ENCODE measurements around the gene TRIO. TPM values are rescaled to one million over a fixed set of nuclear protein-coding genes. Genes with fewer than 3 reads are reported as not detected.

The TRIO gene
- total RNA-seq, 1 experiment from 2014 or later, result 88.8 TPM

DNA sequence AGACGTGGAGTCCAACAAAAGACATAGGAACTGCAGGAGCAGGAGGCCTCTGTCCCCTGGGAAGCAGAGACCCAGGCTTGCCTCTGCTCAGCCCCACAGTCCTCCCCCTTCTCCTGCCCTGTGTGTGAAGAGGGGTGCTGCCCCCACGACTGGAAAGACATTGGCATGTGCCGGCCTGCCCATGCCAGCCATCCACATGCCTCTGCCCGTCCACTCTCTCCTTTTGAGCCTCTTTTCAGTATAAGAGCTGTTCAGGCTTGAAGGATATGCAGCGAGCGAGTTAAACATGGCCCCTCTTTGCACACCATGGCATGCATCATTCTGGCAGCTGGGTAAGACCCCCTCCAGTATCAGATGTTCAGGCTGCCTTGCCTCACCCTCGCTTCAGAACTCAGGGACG, 278.7 kb downstream of the TRIO start:
- TF ChIP-seq, protein P1, sequence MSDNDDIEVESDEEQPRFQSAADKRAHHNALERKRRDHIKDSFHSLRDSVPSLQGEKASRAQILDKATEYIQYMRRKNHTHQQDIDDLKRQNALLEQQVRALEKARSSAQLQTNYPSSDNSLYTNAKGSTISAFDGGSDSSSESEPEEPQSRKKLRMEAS (CRISPR knock-in tag; IDR thresholded peaks at IDR 0.05), result no peak
- no peak for TF ChIP-seq ZNF232 (CRISPR knock-in tag; IDR thresholded peaks at IDR 0.05)
- no peak for TF ChIP-seq SP1 (CRISPR knock-in tag; conservative IDR thresholded peaks at IDR 0.05)
- no peak for TF ChIP-seq ETV6 (CRISPR knock-in tag; IDR thresholded peaks at IDR 0.05)
- TF ChIP-seq SOX15 (CRISPR knock-in tag; IDR thresholded peaks at IDR 0.05), result no peak
- no peak for TF ChIP-seq CREM (CRISPR knock-in tag; IDR thresholded peaks at IDR 0.05)
- no peak for TF ChIP-seq RELA (CRISPR knock-in tag; IDR thresholded peaks at IDR 0.05; ENCODE audit: borderline replicate concordance)
- TF ChIP-seq PRDM15 (CRISPR knock-in tag; IDR thresholded peaks at IDR 0.05), result no peak
- TF ChIP-seq, protein P2, sequence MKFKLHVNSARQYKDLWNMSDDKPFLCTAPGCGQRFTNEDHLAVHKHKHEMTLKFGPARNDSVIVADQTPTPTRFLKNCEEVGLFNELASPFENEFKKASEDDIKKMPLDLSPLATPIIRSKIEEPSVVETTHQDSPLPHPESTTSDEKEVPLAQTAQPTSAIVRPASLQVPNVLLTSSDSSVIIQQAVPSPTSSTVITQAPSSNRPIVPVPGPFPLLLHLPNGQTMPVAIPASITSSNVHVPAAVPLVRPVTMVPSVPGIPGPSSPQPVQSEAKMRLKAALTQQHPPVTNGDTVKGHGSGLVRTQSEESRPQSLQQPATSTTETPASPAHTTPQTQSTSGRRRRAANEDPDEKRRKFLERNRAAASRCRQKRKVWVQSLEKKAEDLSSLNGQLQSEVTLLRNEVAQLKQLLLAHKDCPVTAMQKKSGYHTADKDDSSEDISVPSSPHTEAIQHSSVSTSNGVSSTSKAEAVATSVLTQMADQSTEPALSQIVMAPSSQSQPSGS (CRISPR knock-in tag; IDR thresholded peaks at IDR 0.05; ENCODE audit: borderline replicate concordance, low read depth), result no peak
- no peak for TF ChIP-seq MXD4 (CRISPR knock-in tag; IDR thresholded peaks at IDR 0.05; ENCODE audit: borderline replicate concordance)
- no peak for TF ChIP-seq ZNF425 (CRISPR knock-in tag; conservative IDR thresholded peaks at IDR 0.05)
- no peak for TF ChIP-seq USF2 (CRISPR knock-in tag; IDR thresholded peaks at IDR 0.05)
- TF ChIP-seq, protein P3, sequence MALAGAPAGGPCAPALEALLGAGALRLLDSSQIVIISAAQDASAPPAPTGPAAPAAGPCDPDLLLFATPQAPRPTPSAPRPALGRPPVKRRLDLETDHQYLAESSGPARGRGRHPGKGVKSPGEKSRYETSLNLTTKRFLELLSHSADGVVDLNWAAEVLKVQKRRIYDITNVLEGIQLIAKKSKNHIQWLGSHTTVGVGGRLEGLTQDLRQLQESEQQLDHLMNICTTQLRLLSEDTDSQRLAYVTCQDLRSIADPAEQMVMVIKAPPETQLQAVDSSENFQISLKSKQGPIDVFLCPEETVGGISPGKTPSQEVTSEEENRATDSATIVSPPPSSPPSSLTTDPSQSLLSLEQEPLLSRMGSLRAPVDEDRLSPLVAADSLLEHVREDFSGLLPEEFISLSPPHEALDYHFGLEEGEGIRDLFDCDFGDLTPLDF (CRISPR knock-in tag; IDR thresholded peaks at IDR 0.05), result no peak
- no peak for TF ChIP-seq TP53 (CRISPR knock-in tag; IDR thresholded peaks at IDR 0.05)
- TF ChIP-seq ZNF416 (CRISPR knock-in tag; IDR thresholded peaks at IDR 0.05), result no peak
- TF ChIP-seq, protein P4, sequence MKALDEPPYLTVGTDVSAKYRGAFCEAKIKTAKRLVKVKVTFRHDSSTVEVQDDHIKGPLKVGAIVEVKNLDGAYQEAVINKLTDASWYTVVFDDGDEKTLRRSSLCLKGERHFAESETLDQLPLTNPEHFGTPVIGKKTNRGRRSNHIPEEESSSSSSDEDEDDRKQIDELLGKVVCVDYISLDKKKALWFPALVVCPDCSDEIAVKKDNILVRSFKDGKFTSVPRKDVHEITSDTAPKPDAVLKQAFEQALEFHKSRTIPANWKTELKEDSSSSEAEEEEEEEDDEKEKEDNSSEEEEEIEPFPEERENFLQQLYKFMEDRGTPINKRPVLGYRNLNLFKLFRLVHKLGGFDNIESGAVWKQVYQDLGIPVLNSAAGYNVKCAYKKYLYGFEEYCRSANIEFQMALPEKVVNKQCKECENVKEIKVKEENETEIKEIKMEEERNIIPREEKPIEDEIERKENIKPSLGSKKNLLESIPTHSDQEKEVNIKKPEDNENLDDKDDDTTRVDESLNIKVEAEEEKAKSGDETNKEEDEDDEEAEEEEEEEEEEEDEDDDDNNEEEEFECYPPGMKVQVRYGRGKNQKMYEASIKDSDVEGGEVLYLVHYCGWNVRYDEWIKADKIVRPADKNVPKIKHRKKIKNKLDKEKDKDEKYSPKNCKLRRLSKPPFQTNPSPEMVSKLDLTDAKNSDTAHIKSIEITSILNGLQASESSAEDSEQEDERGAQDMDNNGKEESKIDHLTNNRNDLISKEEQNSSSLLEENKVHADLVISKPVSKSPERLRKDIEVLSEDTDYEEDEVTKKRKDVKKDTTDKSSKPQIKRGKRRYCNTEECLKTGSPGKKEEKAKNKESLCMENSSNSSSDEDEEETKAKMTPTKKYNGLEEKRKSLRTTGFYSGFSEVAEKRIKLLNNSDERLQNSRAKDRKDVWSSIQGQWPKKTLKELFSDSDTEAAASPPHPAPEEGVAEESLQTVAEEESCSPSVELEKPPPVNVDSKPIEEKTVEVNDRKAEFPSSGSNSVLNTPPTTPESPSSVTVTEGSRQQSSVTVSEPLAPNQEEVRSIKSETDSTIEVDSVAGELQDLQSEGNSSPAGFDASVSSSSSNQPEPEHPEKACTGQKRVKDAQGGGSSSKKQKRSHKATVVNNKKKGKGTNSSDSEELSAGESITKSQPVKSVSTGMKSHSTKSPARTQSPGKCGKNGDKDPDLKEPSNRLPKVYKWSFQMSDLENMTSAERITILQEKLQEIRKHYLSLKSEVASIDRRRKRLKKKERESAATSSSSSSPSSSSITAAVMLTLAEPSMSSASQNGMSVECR (CRISPR knock-in tag; IDR thresholded peaks at IDR 0.05; ENCODE audit: borderline replicate concordance), result no peak
- Mint-ChIP-seq H3K36me3 (peaks cover 32% of the 10 kb centered on the region), H3K4me1 (peaks cover 40% of the 10 kb centered on the region), H3K27ac (no peak overlapping the region), H3K27me3 (ENCODE audit: low read depth) (no peaks in the 10 kb centered on the region), H3K9me3 (no peaks in the 10 kb centered on the region), H3K4me3 (no peak overlapping the region)
- ChIA-PET CTCF (no interaction called here), POLR2A (no interaction called here)
- no peak for ATAC-seq
- DNase-seq (ENCODE audit: low spot score), result no peak
